T-helper 2 cell treated with Interferon-gamma antibody and Interleukin-4, amounts not matched to agents 100 ng/mL and 5 ng/mL, for 36 hours (primary cell): ENCODE results near the gene BRI3BP. TPM values are rescaled to one million over a fixed set of nuclear protein-coding genes. Genes with fewer than 3 reads are reported as not detected.
"Not testable (repeated sequence)": the region's sequence is repeated elsewhere in the genome, so short reads cannot be mapped to it uniquely, and the experiment has no call there.

Experiments
- intact Hi-C: fragments of 100-400 bp; cut with micrococcal nuclease; formaldehyde crosslinking; loops from one replicate; pipeline ENCODE4 v1.15.1; 2023
- total RNA-seq: library from RNA; stranded (reverse); gene quantifications from 2 replicates; pipeline ENCODE4 v1.2.3, GENCODE V29; 2022

Gene BRI3BP
- total RNA-seq, 1 donor from 2014 or later = 28.8 TPM

DNA sequence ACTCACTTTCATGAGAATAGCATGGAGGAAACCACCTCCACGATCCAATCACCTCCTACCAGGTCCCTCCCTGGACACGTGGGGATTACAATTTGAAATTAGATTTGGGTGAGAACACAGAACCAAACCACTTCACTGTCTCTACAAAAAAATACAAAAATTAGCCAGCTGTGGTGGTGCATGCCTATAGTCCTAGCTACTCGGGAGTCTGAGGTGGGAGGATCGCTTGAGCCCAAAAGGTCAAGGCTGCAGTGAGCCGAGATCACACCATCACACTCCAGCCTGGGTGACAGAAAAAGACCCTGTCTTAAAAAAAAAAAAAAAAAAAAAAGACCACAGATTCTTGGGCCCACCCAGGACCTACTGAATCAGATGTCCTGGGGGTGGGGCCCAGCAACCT lies 28.3 kb downstream of the BRI3BP start:
- intact Hi-C loops = no loop called here

GRCh38 chr12:125023065-125023464 lies 29.6 kb downstream of the BRI3BP start:
- intact Hi-C loops = no loop called here

DNA sequence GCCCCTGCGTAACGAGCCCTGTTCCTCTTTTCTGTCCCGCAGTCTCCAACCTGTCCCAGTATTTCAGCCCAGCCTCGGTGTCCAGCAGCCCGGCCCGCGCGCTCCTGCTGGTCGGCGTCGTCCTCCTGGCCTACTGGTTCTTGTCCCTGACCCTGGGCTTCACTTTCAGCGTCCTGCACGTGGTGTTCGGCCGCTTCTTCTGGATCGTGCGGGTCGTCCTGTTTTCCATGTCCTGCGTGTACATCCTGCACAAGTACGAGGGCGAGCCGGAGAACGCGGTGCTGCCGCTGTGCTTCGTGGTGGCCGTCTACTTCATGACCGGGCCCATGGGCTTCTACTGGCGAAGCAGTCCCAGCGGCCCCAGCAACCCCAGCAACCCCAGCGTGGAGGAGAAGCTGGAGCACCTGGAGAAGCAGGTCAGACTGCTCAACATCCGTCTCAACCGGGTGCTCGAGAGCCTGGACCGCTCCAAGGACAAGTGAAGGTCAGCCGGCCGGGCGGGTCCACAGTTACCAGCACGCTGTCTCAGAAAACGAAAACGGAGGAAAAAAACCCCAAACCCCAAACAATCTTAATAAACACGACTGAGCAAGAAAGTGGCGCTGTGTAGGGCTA lies 31.6 kb downstream of the BRI3BP start:
- intact Hi-C loops = no loop called here

DNA sequence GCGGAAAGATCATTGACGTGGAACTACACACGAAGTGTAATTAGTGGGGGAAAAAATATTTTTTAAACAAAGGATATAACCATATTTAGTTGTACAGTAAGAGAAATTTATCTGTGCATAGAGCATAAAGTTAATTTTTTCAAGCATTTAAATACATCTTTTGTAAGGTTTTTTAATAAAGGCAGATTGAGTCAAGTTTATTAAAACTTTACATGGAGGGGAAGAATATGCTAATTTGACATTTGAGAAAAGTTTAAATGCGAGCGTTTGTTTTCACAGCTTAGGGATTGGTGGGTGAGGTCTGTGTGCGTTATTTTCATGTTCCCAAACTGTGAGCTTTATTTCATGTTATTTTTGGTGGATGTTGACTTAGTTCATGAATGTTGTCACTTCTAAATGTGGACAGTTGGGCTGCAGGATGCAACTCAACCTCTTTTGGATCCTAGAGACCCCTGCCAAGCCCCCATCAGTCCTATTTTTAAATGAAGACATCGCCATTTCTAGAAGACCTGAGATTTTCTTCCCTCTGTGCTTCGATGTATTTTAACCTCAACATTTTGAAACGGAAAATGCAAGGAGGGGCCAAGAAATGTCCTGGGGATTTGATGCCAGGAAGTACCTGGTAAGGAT lies 32.3 kb downstream of the BRI3BP start:
- intact Hi-C loops = no loop called here

DNA sequence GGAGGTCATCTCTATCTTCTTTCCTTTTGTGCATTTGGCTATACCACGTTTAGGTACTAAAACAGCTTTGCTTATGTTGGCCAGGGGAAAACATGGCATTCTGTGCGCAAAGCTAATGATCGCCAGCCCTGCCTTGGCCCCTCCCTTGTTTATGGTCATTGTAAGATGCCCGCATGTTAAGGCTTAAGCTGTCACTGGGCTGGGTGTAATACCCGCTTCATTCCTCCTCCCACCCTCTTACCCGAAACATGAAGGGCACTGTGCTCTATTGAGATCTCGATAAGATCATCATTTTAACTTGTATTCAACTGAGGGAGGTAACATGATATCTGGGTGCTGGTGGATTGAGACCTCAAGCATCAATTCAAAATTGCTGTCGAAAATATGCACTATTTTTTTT lies 34.7 kb downstream of the BRI3BP start:
- intact Hi-C loops = no loop called here

- intact Hi-C loops = no loop called here
Measured at GRCh38 chr12:125029761-125030358, 36.4 kb downstream of the BRI3BP start.

DNA sequence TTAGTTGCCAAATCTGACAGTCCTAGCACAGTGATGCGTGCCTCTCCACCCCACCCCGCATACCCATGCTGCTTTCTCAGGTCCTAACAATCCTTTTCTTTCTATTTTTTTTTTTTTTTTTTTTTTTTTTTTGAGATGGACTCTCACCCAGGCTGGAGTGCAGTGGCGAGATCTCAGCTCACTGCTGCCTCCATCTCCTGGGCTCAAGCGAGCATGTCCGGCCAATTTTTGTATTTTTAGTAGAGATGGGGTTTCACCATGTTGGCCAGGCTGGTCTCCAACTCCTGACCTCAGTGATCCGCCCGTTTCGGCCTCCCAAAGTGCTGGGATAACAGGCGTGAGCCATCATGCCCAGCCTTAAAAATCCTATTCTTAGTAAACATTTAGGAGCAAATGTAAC lies 38.0 kb downstream of the BRI3BP start:
- intact Hi-C loops = not testable (repeated sequence)

GRCh38 chr12:125032466-125033152 lies 39.2 kb downstream of the BRI3BP start:
- intact Hi-C loops = no loop called here

DNA sequence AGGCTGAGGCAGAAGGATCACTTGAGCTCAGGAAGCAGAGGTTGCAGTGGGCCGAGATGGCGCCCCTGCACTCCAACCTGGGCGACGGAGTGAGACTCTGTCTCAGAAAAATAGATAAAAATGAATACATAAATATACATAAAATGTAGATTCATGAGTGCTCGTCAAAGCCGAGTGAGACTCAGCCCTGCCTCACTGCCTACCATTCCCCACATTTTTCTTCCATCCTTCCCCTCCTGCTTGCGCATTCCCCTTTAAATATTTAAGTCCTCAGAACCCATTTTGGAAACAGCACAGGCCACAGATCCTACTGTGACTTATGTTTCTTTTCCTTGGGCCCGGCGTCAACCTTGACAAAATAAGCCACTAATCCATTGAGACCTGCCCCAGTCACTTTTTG lies 39.8 kb downstream of the BRI3BP start:
- intact Hi-C loops = no loop called here

DNA sequence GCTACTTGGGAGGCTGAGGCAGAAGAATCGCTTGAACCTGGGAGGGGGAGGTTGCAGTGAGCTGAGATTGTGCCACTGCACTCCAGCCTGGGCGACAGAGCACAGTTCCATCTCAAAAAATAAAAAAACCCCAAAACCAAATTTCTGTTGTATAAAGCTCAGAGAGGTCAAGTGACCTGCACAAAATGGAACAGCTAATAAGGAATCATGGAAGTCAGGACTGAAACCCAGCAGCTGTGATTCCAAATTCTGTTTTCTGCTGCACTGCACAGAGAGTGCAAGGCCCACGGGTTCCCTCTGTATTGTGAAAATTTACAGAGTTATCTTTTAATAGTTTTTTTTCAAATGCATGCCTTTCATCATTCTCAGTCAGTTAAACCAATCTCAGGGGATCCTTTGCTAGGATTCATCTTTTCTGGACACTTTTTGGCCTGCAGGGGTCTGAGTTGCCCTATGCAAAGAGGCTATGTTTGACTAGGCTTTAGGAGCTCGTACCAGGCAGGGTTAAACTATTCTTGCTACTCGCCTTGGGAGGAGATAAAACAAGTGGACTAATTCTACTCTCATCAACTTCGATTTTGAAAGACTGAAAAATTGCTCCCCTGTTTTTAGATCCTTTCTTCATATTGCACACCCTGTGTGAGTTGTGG lies 45.7 kb downstream of the BRI3BP start:
- intact Hi-C loops = no loop called here

GRCh38 chr12:125049093-125049458 lies 55.6 kb downstream of the BRI3BP start:
- intact Hi-C loops = loop anchor here (1.0 kb wide), 3 partner anchors 16 to 60 kb away; partner anchors contain the start of genes AACS, BRI3BP and DHX37

DNA sequence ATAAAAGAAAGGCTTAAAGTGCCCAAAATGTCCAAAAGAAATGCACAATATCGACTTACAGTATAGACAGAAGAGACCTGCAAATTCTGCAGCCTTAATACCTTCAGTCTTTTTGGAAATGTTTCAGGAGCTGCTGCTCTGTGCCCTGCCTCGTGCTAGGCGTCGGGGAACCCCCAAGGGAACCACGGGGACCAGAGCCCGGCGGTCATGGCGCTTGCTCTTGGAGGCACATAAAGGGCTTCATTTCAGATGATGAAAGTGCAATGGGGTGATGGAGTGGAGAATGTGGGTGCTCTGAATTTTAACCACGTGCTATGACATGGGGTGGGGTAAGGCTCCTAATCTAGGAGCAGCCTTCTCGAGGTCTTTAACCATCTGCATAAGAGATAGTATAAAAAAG lies 57.0 kb downstream of the BRI3BP start:
- intact Hi-C loops = no loop called here

DNA sequence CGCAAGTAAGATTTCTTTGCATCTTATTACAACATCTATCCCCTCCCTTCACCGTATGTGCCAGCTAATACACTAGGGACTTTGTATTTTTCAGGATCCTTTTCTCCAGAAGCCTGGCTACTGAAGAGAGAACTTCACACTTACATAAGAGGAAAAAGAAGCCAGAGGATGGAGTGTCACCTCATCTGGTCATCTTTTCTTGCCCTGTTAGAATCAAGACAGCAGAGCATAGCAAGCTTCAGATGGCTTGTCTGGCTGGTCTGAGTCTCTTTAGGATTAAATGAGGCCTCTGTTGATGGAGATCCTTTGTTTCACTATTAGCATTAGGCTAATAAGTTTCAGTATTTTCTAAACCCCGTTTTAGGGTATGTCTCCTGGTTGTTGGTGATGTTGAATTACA lies 57.4 kb downstream of the BRI3BP start:
- intact Hi-C loops = no loop called here

GRCh38 chr12:125053821-125054220 lies 60.4 kb downstream of the BRI3BP start:
- intact Hi-C loops = no loop called here

- intact Hi-C loops = no loop called here
Measured at GRCh38 chr12:125055591-125055990, 62.1 kb downstream of the BRI3BP start.

GRCh38 chr12:125056306-125056705 lies 62.9 kb downstream of the BRI3BP start:
- intact Hi-C loops = no loop called here

- intact Hi-C loops = no loop called here
Measured at GRCh38 chr12:125057708-125058107, 64.3 kb downstream of the BRI3BP start.

GRCh38 chr12:125061229-125061628 lies 67.8 kb downstream of the BRI3BP start:
- intact Hi-C loops = loop anchor here (10.0 kb wide), 1 partner anchor 136 kb away; no protein-coding TSS in a partner anchor

GRCh38 chr12:125063522-125063921 lies 70.1 kb downstream of the BRI3BP start:
- intact Hi-C loops = loop anchor here (10.0 kb wide), 1 partner anchor 139 kb away; no protein-coding TSS in a partner anchor

DNA sequence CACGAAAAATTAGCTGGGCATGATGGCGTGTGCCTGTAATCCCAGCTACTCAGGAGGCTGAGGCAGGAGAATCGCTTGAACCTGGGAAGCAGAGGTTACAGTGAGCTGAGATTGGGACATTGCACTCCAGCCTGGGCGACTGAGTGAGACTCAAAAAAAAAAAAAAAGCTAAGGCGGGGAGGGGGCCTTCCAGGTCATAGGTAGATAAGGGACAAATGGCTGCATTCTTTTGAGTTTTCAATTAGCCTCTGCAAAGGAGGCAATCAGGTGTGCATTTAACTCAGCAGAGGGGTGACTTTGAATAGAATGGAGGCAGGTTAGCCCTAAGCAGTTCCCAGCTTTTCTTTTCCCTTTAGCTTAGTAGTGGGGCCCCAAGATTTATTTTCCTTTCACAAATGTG lies 71.0 kb downstream of the BRI3BP start:
- intact Hi-C loops = loop anchor here (10.0 kb wide), 1 partner anchor 140 kb away; no protein-coding TSS in a partner anchor
